ENCODE results near the gene MED9. TPM values are rescaled to one million over a fixed set of nuclear protein-coding genes. Genes with fewer than 3 reads are reported as not detected.
A peak's percentile ranks its signal among the peaks of the same experiment; 100 is the strongest.

The MED9 gene
- total and polyA plus RNA-seq, 2 of the 4 experiments (the other 2 are of a cell fraction), result 6.1 to 10.1 TPM

GRCh38 chr17:17437893-17438292, 38.9 kb upstream of the MED9 start:
- no peak overlapping the region for H3K4me3 ChIP-seq (ENCODE audit: insufficient read depth, low read depth, low read length)
- H3K56ac ChIP-seq (ENCODE audit: extremely low read depth, insufficient read depth, low read length), result no peak overlapping the region
- in situ Hi-C loops (cut with MboI; ENCODE audit: low sequenced_read_pairs), result no loop called here

More at GRCh38 chr17:17437893-17438292, 38.9 kb upstream of the MED9 start:
- Histone ChIP-seq H3K4me2 (ENCODE audit: low read depth, low read length) (no peak overlapping the region), H3K23ac (ENCODE audit: low read depth, low read length) (no peak overlapping the region), H3K36me3 (ENCODE audit: control insufficient read depth, insufficient read depth, low read length) (no peaks in the 10 kb centered on the region), H4K91ac (ENCODE audit: insufficient read depth, low read depth, low read length) (peak overlapping the region; percentile 45; the same call in 1 of the 2 replicates), H3K9ac (ENCODE audit: low read depth, low read length) (no peak overlapping the region), H3K79me1 (ENCODE audit: low read depth in 1 of 2, low read length in 2 of 2) (no peaks in the 10 kb centered on the region), H3K4ac (ENCODE audit: low read depth, low read length) (peak overlapping the region; percentile 26; the same call in 1 of the 2 replicates), H4K8ac (ENCODE audit: low read depth in 2 of 2, low read length in 2 of 2) (no peak overlapping the region), H3K4me1 (ENCODE audit: control insufficient read depth, insufficient read depth, low read length) (peaks cover 14% of the 10 kb centered on the region), H3K27ac (ENCODE audit: insufficient read depth, low read length) (no peak overlapping the region), H3K9me1 (ENCODE audit: insufficient read depth, low read length) (peaks cover 15% of the 10 kb centered on the region), H2BK20ac (ENCODE audit: low read depth, low read length) (0 out of 2 replicates have a peak overlapping the region, but pooled peaks have one; percentile 45), H2AK5ac (ENCODE audit: low read depth, low read length) (peak overlapping the region; percentile 66; the same call in 1 of the 2 replicates), H2BK120ac (ENCODE audit: low read depth, low read length) (peak overlapping the region; percentile 54; the same call in 1 of the 2 replicates), H4K5ac (ENCODE audit: low read depth, low read length) (no peak overlapping the region), H3K27me3 (ENCODE audit: control insufficient read depth, insufficient read depth, low read length) (no peaks in the 10 kb centered on the region), H3K14ac (replicated peaks; ENCODE audit: low read depth, low read length) (no peak overlapping the region), H2BK5ac (ENCODE audit: low read depth, low read length, poor library complexity, severe bottlenecking) (no peak overlapping the region), H2AFZ (replicated peaks; ENCODE audit: low read length, poor library complexity) (no peak overlapping the region), H3K9me3 (ENCODE audit: control insufficient read depth, insufficient read depth, low read length) (no peaks in the 10 kb centered on the region), H2AK9ac (replicated peaks; ENCODE audit: low read depth, low read length, poor library complexity) (no peak overlapping the region), H4K20me1 (ENCODE audit: insufficient read depth, low read length) (peaks cover 3% of the 10 kb centered on the region; the same call in 1 of the 2 replicates), H3K18ac (ENCODE audit: low read depth, low read length) (no peak overlapping the region), H2BK15ac (ENCODE audit: low read depth, low read length) (no peak overlapping the region)
- TF ChIP-seq CEBPB (IDR thresholded peaks at IDR 0.05; ENCODE audit: low read depth, low read length) (peak; percentile 85), BHLHE40 (IDR thresholded peaks at IDR 0.05; ENCODE audit: low read depth, low read length) (no peak), MAZ (IDR thresholded peaks at IDR 0.05; ENCODE audit: borderline replicate concordance, low read depth, low read length) (no peak)
- ATAC-seq (ENCODE audit: low read depth) (no peak), DNase-seq (no peak)
- ChIA-PET CTCF (no interaction called here), POLR2A (ENCODE audit: unreplicated experiment) (no interaction called here)
- intact Hi-C loops (cut with micrococcal nuclease), result no loop called here
- dilution Hi-C loops (cut with HindIII; ENCODE audit: low sequenced_read_pairs, unreplicated experiment), result no loop called here
- BruUV-seq (replicated peaks), result no TSS peak
- WGBS, 2 experiments (ENCODE audit: extremely low coverage in 2 of 2, insufficient read length in 1 of 2), result no CpG with 5 or more reads among the region's 3 CpGs
